Activated CD4-positive, alpha-beta T cell treated with anti-CD3 and anti-CD28 coated beads, Interleukin-2, amount 10 ng/mL, durations not matched to agents 7 days and 5 days (primary cell): ENCODE measurements around the gene ZBTB7C. TPM values are rescaled to one million over a fixed set of nuclear protein-coding genes. Genes with fewer than 3 reads are reported as not detected.

ENCODE experiments used
- CTCF ChIA-PET: fragments of 350-600 bp; sonication (Branson Sonifier 250); formaldehyde crosslinking; loops from one replicate; lab custom pipeline; 2021; ENCODE audit warnings: antibody characterized with exemption; lab: Charles Lee
- POLR2A ChIA-PET: fragments of 350-600 bp; sonication (Branson Sonifier 250); formaldehyde crosslinking; loops from one replicate; lab custom pipeline; 2021; ENCODE audit warnings: antibody characterized with exemption; lab: Charles Lee
- DNase-seq: peaks from one replicate; pipeline ENCODE4 v3.0.0-alpha.2; 2020
- H3K27ac Mint-ChIP-seq: one replicate; pipeline ENCODE4 v1.8.0; 2021; ENCODE audit warnings: mild to moderate bottlenecking, moderate library complexity, mixed read lengths
- H3K27me3 Mint-ChIP-seq: one replicate; pipeline ENCODE4 v1.8.0; 2021; ENCODE audit warnings: mixed read lengths
- H3K36me3 Mint-ChIP-seq: one replicate; pipeline ENCODE4 v1.8.0; 2021; ENCODE audit warnings: low read depth, mixed read lengths
- H3K4me1 Mint-ChIP-seq: one replicate; pipeline ENCODE4 v1.8.0; 2021; ENCODE audit warnings: mixed read lengths
- H3K4me3 Mint-ChIP-seq: one replicate; pipeline ENCODE4 v1.8.0; 2021; ENCODE audit warnings: mild to moderate bottlenecking, moderate library complexity, mixed read lengths
- H3K9me3 Mint-ChIP-seq: one replicate; pipeline ENCODE4 v1.8.0; 2021; ENCODE audit warnings: mixed read lengths
- total RNA-seq, 2 experiments: library from RNA; stranded (reverse); gene quantifications; one replicate each; pipeline ENCODE4 v1.2.3, GENCODE V29; 2021

Gene ZBTB7C
- total RNA-seq, 2 experiments from 2014 or later, result 0.10 to 0.15 TPM

- H3K27ac Mint-ChIP-seq, result no peak overlapping the region
- no peaks in the 10 kb centered on the region for H3K9me3 Mint-ChIP-seq
- no peaks in the 10 kb centered on the region for H3K36me3 Mint-ChIP-seq
- CTCF ChIA-PET, result interaction anchor here (1.6 kb wide), 1 partner anchor 13 kb away, joined by 6 read pairs; no protein-coding TSS in a partner anchor
- H3K4me1 Mint-ChIP-seq, result peaks cover 12% of the 10 kb centered on the region
- peak overlapping the region; percentile 18 for H3K4me3 Mint-ChIP-seq
- no peak for DNase-seq
- POLR2A ChIA-PET, result no interaction called here
- H3K27me3 Mint-ChIP-seq, result peaks cover 69% of the 10 kb centered on the region
These were observed 271.7 kb downstream of the ZBTB7C start for GRCh38 chr18:48137374-48138081.

- no peaks in the 10 kb centered on the region for H3K36me3 Mint-ChIP-seq
- H3K27ac Mint-ChIP-seq, result no peak overlapping the region
- peak overlapping the region; percentile 18 for H3K4me3 Mint-ChIP-seq
- ChIA-PET CTCF (interaction anchor here (1.6 kb wide), 1 partner anchor 14 kb away, joined by 6 read pairs; no protein-coding TSS in a partner anchor), POLR2A (no interaction called here)
- H3K9me3 Mint-ChIP-seq, result no peaks in the 10 kb centered on the region
- peaks cover 12% of the 10 kb centered on the region for H3K4me1 Mint-ChIP-seq
- DNase-seq, result no peak
- peaks cover 72% of the 10 kb centered on the region for H3K27me3 Mint-ChIP-seq
These were observed 272.3 kb downstream of the ZBTB7C start for GRCh38 chr18:48136827-48137373.

GRCh38 chr18:48136051-48136826 is 272.9 kb downstream of the ZBTB7C start:
- peaks cover 12% of the 10 kb centered on the region for H3K4me1 Mint-ChIP-seq
- H3K27me3 Mint-ChIP-seq, result peaks cover 73% of the 10 kb centered on the region
- ChIA-PET CTCF (interaction anchor here (1.6 kb wide), 1 partner anchor 15 kb away, joined by 6 read pairs; no protein-coding TSS in a partner anchor), POLR2A (no interaction called here)
- no peak for DNase-seq
- no peaks in the 10 kb centered on the region for H3K36me3 Mint-ChIP-seq
- H3K9me3 Mint-ChIP-seq, result no peaks in the 10 kb centered on the region
- H3K4me3 Mint-ChIP-seq, result no peak overlapping the region
- H3K27ac Mint-ChIP-seq, result no peak overlapping the region

- CTCF ChIA-PET, result no interaction called here
- Mint-ChIP-seq H3K9me3 (no peaks in the 10 kb centered on the region), H3K4me3 (no peak overlapping the region)
These were observed 273.7 kb downstream of the ZBTB7C start for GRCh38 chr18:48135436-48135966.

GRCh38 chr18:48134609-48135008 is 274.6 kb downstream of the ZBTB7C start:
- ChIA-PET POLR2A (no interaction called here), CTCF (no interaction called here)
- no peak for DNase-seq
- H3K36me3 Mint-ChIP-seq, result no peaks in the 10 kb centered on the region
- no peaks in the 10 kb centered on the region for H3K9me3 Mint-ChIP-seq
- H3K4me1 Mint-ChIP-seq, result peaks cover 12% of the 10 kb centered on the region
- H3K4me3 Mint-ChIP-seq, result no peak overlapping the region
- H3K27me3 Mint-ChIP-seq, result peaks cover 69% of the 10 kb centered on the region
- no peak overlapping the region for H3K27ac Mint-ChIP-seq

More at GRCh38 chr18:48135436-48135966, 273.7 kb downstream of the ZBTB7C start:
- peaks cover 68% of the 10 kb centered on the region for H3K27me3 Mint-ChIP-seq
- H3K27ac Mint-ChIP-seq, result no peak overlapping the region
- no peaks in the 10 kb centered on the region for H3K36me3 Mint-ChIP-seq
- no peak for DNase-seq
- POLR2A ChIA-PET, result no interaction called here
- H3K4me1 Mint-ChIP-seq, result peaks cover 12% of the 10 kb centered on the region

GRCh38 chr18:48133671-48134251 is 275.4 kb downstream of the ZBTB7C start:
- DNase-seq, result no peak
- H3K36me3 Mint-ChIP-seq, result no peaks in the 10 kb centered on the region
- CTCF ChIA-PET, result interaction anchor here (0.6 to 1.0 kb wide), 2 partner anchors 12 to 1775 kb away, joined by 3 to 5 read pairs; no protein-coding TSS in a partner anchor
- peaks cover 12% of the 10 kb centered on the region for H3K4me1 Mint-ChIP-seq
- H3K27ac Mint-ChIP-seq, result no peak overlapping the region
- no peak overlapping the region for H3K4me3 Mint-ChIP-seq
- peaks cover 71% of the 10 kb centered on the region for H3K27me3 Mint-ChIP-seq
- POLR2A ChIA-PET, result no interaction called here
- no peaks in the 10 kb centered on the region for H3K9me3 Mint-ChIP-seq

- peaks cover 69% of the 10 kb centered on the region for H3K27me3 Mint-ChIP-seq
- POLR2A ChIA-PET, result no interaction called here
These were observed 276.2 kb downstream of the ZBTB7C start for GRCh38 chr18:48132797-48133655.

GRCh38 chr18:48131042-48131441 is 278.1 kb downstream of the ZBTB7C start:
- no peaks in the 10 kb centered on the region for H3K9me3 Mint-ChIP-seq
- H3K36me3 Mint-ChIP-seq, result no peaks in the 10 kb centered on the region
- H3K27me3 Mint-ChIP-seq, result peaks cover 60% of the 10 kb centered on the region
- peaks cover 5% of the 10 kb centered on the region for H3K4me1 Mint-ChIP-seq
- ChIA-PET CTCF (interaction anchor here (0.7 to 1.1 kb wide), 2 partner anchors 34 to 205 kb away, joined by 3 read pairs; no protein-coding TSS in a partner anchor), POLR2A (no interaction called here)
- H3K27ac Mint-ChIP-seq, result no peak overlapping the region
- no peak for DNase-seq
- no peak overlapping the region for H3K4me3 Mint-ChIP-seq

More at GRCh38 chr18:48132797-48133655, 276.2 kb downstream of the ZBTB7C start:
- Mint-ChIP-seq H3K4me3 (no peak overlapping the region), H3K36me3 (no peaks in the 10 kb centered on the region), H3K27ac (no peak overlapping the region), H3K9me3 (no peaks in the 10 kb centered on the region), H3K4me1 (peaks cover 12% of the 10 kb centered on the region)
- no peak for DNase-seq
- CTCF ChIA-PET, result interaction anchor here (0.6 to 1.0 kb wide), 2 partner anchors 12 to 1774 kb away, joined by 3 to 5 read pairs; no protein-coding TSS in a partner anchor

GRCh38 chr18:48129621-48130082 is 279.5 kb downstream of the ZBTB7C start:
- H3K27me3 Mint-ChIP-seq, result peaks cover 48% of the 10 kb centered on the region
- POLR2A ChIA-PET, result no interaction called here
- CTCF ChIA-PET, result no interaction called here
- no peak for DNase-seq
- H3K9me3 Mint-ChIP-seq, result no peaks in the 10 kb centered on the region
- no peak overlapping the region for H3K4me3 Mint-ChIP-seq
- no peak overlapping the region for H3K27ac Mint-ChIP-seq
- H3K4me1 Mint-ChIP-seq, result peaks cover 7% of the 10 kb centered on the region
- no peaks in the 10 kb centered on the region for H3K36me3 Mint-ChIP-seq

- no peaks in the 10 kb centered on the region for H3K9me3 Mint-ChIP-seq
- H3K27me3 Mint-ChIP-seq, result peaks cover 28% of the 10 kb centered on the region
- no peak overlapping the region for H3K27ac Mint-ChIP-seq
- no peak overlapping the region for H3K4me3 Mint-ChIP-seq
- no peaks in the 10 kb centered on the region for H3K36me3 Mint-ChIP-seq
- POLR2A ChIA-PET, result no interaction called here
- DNase-seq, result no peak
- CTCF ChIA-PET, result interaction anchor here (0.5 kb wide), 1 partner anchor 1078 kb away, joined by 3 read pairs; no protein-coding TSS in a partner anchor
- H3K4me1 Mint-ChIP-seq, result peaks cover 5% of the 10 kb centered on the region
These were observed 281.6 kb downstream of the ZBTB7C start for GRCh38 chr18:48127606-48128005.

- no peak overlapping the region for H3K27ac Mint-ChIP-seq
- CTCF ChIA-PET, result interaction anchor here (0.8 kb wide), 1 partner anchor 116 kb away, joined by 3 read pairs; no protein-coding TSS in a partner anchor
- POLR2A ChIA-PET, result no interaction called here
- peaks cover 5% of the 10 kb centered on the region for H3K4me1 Mint-ChIP-seq
- H3K9me3 Mint-ChIP-seq, result no peaks in the 10 kb centered on the region
- H3K27me3 Mint-ChIP-seq, result peaks cover 25% of the 10 kb centered on the region
- H3K36me3 Mint-ChIP-seq, result no peaks in the 10 kb centered on the region
- no peak overlapping the region for H3K4me3 Mint-ChIP-seq
- DNase-seq, result no peak
These were observed 282.9 kb downstream of the ZBTB7C start for GRCh38 chr18:48126240-48126639.
